Measurements from ENCODE around the gene CAMK1D. TPM values are rescaled to one million over a fixed set of nuclear protein-coding genes. Genes with fewer than 3 reads are reported as not detected.

Gene CAMK1D
- total RNA-seq, 1 experiment from 2014 or later = 6.0 TPM

GRCh38 chr10:12396567-12396966, 47.2 kb downstream of the CAMK1D start:
- no peak for DNase-seq
- intact Hi-C loops (cut with micrococcal nuclease; ENCODE audit: unreplicated experiment) = no loop called here
- Histone ChIP-seq H3F3A (ENCODE audit: insufficient read depth, low read depth) (no peaks in the 10 kb centered on the region), H3K4me1 (replicated peaks; ENCODE audit: insufficient read depth) (no peaks in the 10 kb centered on the region), H3K9me2 (ENCODE audit: insufficient read depth) (no peaks in the 10 kb centered on the region), H3K27me3 (ENCODE audit: insufficient read depth, low read depth) (no peaks in the 10 kb centered on the region), H3K27ac (no peak overlapping the region), H3K79me2 (ENCODE audit: low read depth) (no peaks in the 10 kb centered on the region), H3K4me2 (no peak overlapping the region), H3K9me3 (ENCODE audit: insufficient read depth, low read depth) (no peaks in the 10 kb centered on the region), H2AFZ (no peak overlapping the region), H3K4me3 (no peak overlapping the region), H4K20me1 (ENCODE audit: insufficient read depth) (no peaks in the 10 kb centered on the region), H3K36me3 (ENCODE audit: low read depth) (no peaks in the 10 kb centered on the region)
- BruUV-seq (replicated peaks) = no TSS peak
- POLR2A ChIA-PET (ENCODE audit: unreplicated experiment) = no interaction called here
- CTCF ChIA-PET = no interaction called here
- TF ChIP-seq CTCF (conservative IDR thresholded peaks at IDR 0.05) (no peak), EZH2 (IDR thresholded peaks at IDR 0.05; ENCODE audit: low read depth) (no peak)

GRCh38 chr10:12397147-12397896, 48.0 kb downstream of the CAMK1D start:
- no peak overlapping the region for H3K27ac ChIP-seq
- DNase-seq = no peak
- no peaks in the 10 kb centered on the region for H3K4me1 ChIP-seq (replicated peaks; ENCODE audit: insufficient read depth)
- no peaks in the 10 kb centered on the region for H3K36me3 ChIP-seq (ENCODE audit: low read depth)
- no peaks in the 10 kb centered on the region for H3K9me2 ChIP-seq (ENCODE audit: insufficient read depth)
- H3K4me2 ChIP-seq = no peak overlapping the region
- H3K4me3 ChIP-seq = no peak overlapping the region
- H4K20me1 ChIP-seq (ENCODE audit: insufficient read depth) = no peaks in the 10 kb centered on the region
- ChIA-PET CTCF (no interaction called here), POLR2A (ENCODE audit: unreplicated experiment) (interaction anchor here (0.6 to 0.7 kb wide), 2 partner anchors 11 to 172 kb away, joined by 3 read pairs; no protein-coding TSS in a partner anchor)
- no peak overlapping the region for H2AFZ ChIP-seq
- H3K79me2 ChIP-seq (ENCODE audit: low read depth) = no peaks in the 10 kb centered on the region
- H3F3A ChIP-seq (ENCODE audit: insufficient read depth, low read depth) = no peaks in the 10 kb centered on the region
- no TSS peak for BruUV-seq (replicated peaks)
- no peaks in the 10 kb centered on the region for H3K9me3 ChIP-seq (ENCODE audit: insufficient read depth, low read depth)
- intact Hi-C loops (cut with micrococcal nuclease; ENCODE audit: unreplicated experiment) = no loop called here
- H3K27me3 ChIP-seq (ENCODE audit: insufficient read depth, low read depth) = no peaks in the 10 kb centered on the region
- TF ChIP-seq EZH2 (IDR thresholded peaks at IDR 0.05; ENCODE audit: low read depth) = no peak
- no peak for TF ChIP-seq CTCF (conservative IDR thresholded peaks at IDR 0.05)

- no TSS peak for BruUV-seq (replicated peaks)
- no peaks in the 10 kb centered on the region for H3F3A ChIP-seq (ENCODE audit: insufficient read depth, low read depth)
- no peak overlapping the region for H2AFZ ChIP-seq
- TF ChIP-seq EZH2 (IDR thresholded peaks at IDR 0.05; ENCODE audit: low read depth) (no peak), CTCF (conservative IDR thresholded peaks at IDR 0.05) (no peak)
- POLR2A ChIA-PET (ENCODE audit: unreplicated experiment) = interaction anchor here (0.6 to 0.7 kb wide), 2 partner anchors 12 to 172 kb away, joined by 3 read pairs; no protein-coding TSS in a partner anchor
- H3K36me3 ChIP-seq (ENCODE audit: low read depth) = no peaks in the 10 kb centered on the region
- no peaks in the 10 kb centered on the region for H3K27me3 ChIP-seq (ENCODE audit: insufficient read depth, low read depth)
- no peak overlapping the region for H3K4me3 ChIP-seq
- no peaks in the 10 kb centered on the region for H3K4me1 ChIP-seq (replicated peaks; ENCODE audit: insufficient read depth)
- DNase-seq = no peak
- CTCF ChIA-PET = interaction anchor here (0.5 kb wide), 1 partner anchor 62 kb away, joined by 4 read pairs; no protein-coding TSS in a partner anchor
- H3K4me2 ChIP-seq = no peak overlapping the region
- H3K9me2 ChIP-seq (ENCODE audit: insufficient read depth) = no peaks in the 10 kb centered on the region
- H3K27ac ChIP-seq = no peak overlapping the region
- no peaks in the 10 kb centered on the region for H3K79me2 ChIP-seq (ENCODE audit: low read depth)
- no peaks in the 10 kb centered on the region for H3K9me3 ChIP-seq (ENCODE audit: insufficient read depth, low read depth)
- no peaks in the 10 kb centered on the region for H4K20me1 ChIP-seq (ENCODE audit: insufficient read depth)
- intact Hi-C loops (cut with micrococcal nuclease; ENCODE audit: unreplicated experiment) = no loop called here
These were observed 48.6 kb downstream of the CAMK1D start for GRCh38 chr10:12397941-12398340.

Measured in PC-9 (cell line).